HFF-Myc (cell line): Measurements from ENCODE around the gene JMJD8.

Experiments used
- DNase-seq: peaks from one replicate; pipeline ENCODE4 v3.0.0-alpha.2; 2011; ENCODE audit warnings: low read depth; ENCODE audit errors: extremely low read depth
- H3K4me3 ChIP-seq: replicated peaks from 2 replicates; pipeline ENCODE4 v1.5.1; 2011; ENCODE audit warnings: low read depth, mild to moderate bottlenecking, control low read depth, low read length
- CTCF ChIP-seq: IDR thresholded peaks from 2 replicates; pipeline ENCODE4 v1.5.1; 2012; ENCODE audit warnings: mild to moderate bottlenecking, low read depth, low read length, control low read depth; ENCODE audit errors: missing control alignments

The JMJD8 gene

GRCh38 chr16:703406-703805 is 19.3 kb upstream of the JMJD8 start:
- TF ChIP-seq CTCF, result no peak
- DNase-seq, result no peak
- H3K4me3 ChIP-seq, result no peak overlapping the region

- H3K4me3 ChIP-seq, result no peak overlapping the region
- no peak for TF ChIP-seq CTCF
- DNase-seq, result no peak
Observed at GRCh38 chr16:702341-702740, 18.2 kb upstream of the JMJD8 start.

GRCh38 chr16:700684-701584 is 16.8 kb upstream of the JMJD8 start:
- DNase-seq, result no peak

GRCh38 chr16:698911-699671 is 15.0 kb upstream of the JMJD8 start:
- H3K4me3 ChIP-seq, result no peak overlapping the region
- DNase-seq, result no peak
- TF ChIP-seq CTCF, result no peak

More at GRCh38 chr16:700684-701584, 16.8 kb upstream of the JMJD8 start:
- H3K4me3 ChIP-seq, result no peak overlapping the region
- no peak for TF ChIP-seq CTCF

GRCh38 chr16:695355-696089 is 11.4 kb upstream of the JMJD8 start:
- H3K4me3 ChIP-seq, result 0 out of 2 replicates have a peak overlapping the region, but pooled peaks have one; percentile 9
- no peak for DNase-seq
- TF ChIP-seq CTCF, result no peak

- TF ChIP-seq CTCF, result no peak
- no peak for DNase-seq
- H3K4me3 ChIP-seq, result no peak overlapping the region
Observed at GRCh38 chr16:694863-695354, 10.8 kb upstream of the JMJD8 start.
